ENCODE data around the gene ANKS4B.
"Not testable (repeated sequence)": the region's sequence is repeated elsewhere in the genome, so short reads cannot be mapped to it uniquely, and the experiment has no call there.

The ANKS4B gene

DNA sequence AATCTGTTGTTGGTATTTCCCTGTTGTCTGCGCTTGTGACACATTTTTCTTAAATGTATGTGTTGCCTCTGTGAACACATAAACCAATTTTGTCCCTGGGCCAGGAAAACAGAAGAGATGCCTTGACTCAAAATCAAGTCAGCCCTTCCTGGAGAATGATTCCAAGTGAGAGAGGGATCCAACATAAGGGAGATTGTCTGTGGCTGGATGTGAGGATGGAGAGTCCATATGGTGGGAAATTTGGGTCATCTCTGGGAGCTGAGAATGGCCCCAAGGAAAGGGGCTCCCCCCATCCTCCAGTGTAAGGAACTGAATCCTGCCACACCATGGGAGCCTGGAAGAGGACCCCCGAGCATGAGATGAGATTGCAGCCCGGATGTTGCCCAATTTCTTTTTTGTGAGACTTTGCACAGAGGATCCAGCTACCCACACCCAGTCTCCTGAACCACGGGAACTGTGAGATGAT lies 31.1 kb downstream of the ANKS4B start:
- DNase-seq: no peak

GRCh38 chr16:21265104-21265837 lies 31.8 kb downstream of the ANKS4B start:
- DNase-seq: no peak

DNA sequence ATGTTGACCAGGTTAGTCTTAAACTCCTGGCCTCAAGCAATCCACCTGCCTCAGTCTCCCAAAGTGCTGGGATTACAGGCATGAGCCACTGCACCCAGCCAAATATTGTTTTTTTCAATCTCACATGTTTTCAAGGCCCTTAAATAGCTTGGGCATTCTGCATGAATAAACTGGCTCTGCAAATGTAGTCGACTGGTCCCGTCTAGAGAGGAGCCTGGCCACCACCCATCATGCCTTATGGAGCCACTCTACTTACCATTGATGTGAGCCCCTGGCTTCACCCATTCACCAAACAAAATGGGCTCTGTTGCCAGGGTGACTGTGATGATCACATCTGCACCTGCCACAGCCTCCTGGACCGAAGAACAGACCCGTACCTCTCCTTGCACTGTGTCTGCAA lies 33.8 kb downstream of the ANKS4B start:
- no peak for DNase-seq

DNA sequence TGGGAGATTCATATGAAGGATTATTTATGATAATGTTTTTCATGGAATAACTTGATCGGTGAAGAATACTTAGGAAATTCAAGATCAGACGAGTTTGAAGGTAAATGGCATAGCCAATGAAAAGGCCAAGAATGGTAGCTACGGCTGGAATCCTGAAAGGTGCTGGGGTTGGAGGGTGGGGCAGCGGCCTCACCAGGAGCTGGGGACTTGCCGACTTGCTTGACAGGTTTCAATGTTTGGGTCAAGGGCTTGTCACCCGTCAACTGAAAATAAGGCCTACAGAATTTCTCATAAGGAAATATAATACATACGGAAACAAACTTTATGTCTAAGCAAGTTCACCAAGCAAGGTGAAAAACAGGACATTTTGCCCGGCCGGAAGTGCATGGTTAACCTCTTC lies 34.7 kb downstream of the ANKS4B start:
- no peak for DNase-seq

DNA sequence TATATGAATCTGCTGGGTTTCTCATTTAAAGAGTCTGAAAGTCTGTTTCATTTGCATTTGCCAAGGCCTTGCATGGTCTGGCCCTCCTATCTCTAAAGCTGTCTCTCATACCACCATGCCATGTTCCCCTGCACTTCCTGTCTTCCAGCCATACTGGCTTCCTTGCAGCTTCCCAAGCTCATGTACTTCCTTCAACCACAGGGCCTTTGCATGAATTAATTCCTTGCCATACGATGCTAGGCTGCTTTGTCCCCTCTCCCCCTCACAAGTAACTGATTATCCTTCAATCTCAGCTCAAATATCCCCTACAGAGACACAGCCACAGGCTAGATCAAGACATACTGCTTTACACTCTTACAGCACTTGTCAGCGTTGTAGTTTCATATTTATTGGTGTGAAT lies 38.8 kb downstream of the ANKS4B start:
- no peak for DNase-seq

DNA sequence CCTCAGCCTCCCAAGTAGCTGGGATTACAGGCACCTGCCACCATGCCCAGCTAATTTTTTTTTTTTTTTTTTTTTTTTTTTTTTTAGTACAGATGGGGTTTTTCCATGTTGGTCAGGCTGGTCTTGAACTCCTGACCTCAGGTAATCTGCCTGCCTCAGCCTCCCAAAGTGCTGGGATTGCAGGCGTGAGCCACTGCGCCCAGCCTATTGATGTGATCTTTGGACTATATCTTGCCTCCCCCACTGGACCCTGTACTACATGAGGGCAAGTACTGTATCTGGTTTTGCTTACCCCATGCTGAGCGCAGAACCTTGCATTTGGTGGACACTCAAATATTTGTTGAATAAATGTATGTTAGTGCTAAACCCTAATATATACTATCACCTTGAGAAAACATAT lies 39.3 kb downstream of the ANKS4B start:
- not testable (repeated sequence) for DNase-seq

DNA sequence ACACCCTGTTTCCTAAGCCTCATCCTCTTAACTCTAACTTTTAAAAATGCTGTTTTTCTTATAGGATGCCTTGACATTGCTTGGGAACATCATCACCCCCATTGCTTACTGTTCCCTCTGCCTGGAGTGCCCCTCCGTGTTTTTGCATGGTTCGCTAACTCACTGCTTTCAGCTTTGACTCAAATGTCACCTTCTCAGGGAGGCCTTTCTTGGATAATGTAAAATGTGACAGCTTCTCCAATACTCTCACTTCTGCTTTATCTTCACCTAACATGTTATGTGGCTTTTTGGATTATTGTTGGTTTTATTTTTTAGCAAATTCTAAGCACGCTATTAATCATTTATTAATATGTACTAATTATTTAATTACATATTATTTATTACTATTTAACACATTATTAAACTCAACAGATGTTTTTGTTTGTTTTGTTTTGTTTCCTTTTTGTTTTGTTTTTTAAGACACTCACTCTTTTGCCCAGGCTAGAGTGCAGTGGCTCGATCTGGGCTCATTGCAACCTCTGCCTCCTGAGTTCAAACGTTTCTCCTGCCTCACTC lies 40.8 kb downstream of the ANKS4B start:
- no peak for DNase-seq

DNA sequence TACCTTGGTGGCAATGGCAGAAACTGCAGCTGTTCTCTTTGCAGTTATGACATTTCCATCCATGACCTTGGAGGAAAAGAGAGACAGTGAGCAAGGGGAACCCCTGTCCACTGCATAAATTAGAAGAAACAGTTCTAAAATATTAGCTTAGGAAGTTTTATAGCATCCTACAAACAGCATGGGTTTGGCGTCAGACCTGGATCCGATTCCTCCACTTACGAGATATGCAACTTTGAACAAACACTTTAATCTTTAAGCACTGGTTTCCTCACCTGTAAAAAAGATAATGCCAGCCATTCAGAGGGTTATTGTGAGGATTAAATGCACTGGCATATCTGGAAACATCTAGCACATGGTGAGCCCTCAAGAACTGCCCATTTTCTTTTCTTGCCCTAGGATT lies 42.0 kb downstream of the ANKS4B start:
- no peak for DNase-seq

DNA sequence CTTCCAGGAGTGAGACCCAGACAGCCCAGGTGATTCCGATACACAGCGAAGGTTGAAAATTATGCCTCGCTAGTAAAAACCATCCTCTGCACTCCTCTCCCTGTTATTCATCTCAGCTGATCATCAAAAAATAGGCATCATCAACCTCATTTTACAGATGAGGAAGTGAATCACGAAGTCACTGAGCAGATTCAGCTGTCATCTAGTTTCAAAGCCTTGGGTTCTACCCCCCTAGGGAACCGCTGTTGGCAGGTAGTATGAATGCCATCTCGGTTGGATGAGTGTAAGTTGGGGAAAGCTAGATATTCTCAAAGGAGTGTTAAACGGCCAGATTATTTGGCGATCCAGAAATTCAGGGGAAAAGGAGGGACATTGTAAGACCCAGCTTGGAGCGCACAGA lies 42.6 kb downstream of the ANKS4B start:
- DNase-seq: no peak

DNA sequence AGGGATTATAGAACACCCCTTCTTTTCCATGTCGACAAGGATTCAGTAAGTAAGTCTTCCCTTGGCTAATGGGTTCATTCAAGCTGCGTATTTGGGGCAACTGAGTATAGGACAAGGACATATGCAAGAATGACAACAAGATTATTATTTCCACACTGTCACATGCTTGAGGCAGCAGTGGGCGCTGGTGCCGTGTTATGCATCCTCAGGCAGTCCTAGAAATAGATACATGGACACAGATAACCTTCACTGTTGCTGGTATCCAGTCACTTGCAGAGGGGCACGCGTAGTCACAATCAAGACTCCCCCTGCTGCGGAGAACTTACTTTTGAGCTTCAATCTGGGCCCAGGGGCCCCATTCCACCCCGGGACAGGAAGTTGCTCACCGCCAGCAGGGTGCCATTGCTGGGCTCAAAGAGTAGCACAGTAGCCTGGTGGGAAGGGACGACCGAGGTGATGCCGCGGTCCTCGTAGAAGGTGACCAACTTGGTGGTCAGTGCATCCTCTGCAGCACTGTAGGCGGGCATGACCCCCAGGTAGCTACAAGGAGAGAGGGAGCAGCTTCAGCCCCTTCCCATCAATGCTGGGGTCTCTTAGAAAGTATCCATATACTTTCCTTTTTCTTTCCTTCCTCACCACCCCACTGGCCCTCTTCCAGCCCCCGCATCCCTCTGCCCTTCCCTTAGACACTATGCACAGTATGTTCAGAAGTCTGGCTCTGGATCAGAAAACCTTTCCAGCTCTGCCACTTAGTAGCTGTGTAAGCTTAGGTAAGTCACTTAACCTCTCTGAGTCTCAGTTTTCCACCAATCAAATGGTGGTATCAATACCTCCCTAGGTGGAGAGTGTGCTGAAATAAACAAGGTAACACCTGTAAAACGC lies 43.8 kb downstream of the ANKS4B start:
- DNase-seq: no peak

DNA sequence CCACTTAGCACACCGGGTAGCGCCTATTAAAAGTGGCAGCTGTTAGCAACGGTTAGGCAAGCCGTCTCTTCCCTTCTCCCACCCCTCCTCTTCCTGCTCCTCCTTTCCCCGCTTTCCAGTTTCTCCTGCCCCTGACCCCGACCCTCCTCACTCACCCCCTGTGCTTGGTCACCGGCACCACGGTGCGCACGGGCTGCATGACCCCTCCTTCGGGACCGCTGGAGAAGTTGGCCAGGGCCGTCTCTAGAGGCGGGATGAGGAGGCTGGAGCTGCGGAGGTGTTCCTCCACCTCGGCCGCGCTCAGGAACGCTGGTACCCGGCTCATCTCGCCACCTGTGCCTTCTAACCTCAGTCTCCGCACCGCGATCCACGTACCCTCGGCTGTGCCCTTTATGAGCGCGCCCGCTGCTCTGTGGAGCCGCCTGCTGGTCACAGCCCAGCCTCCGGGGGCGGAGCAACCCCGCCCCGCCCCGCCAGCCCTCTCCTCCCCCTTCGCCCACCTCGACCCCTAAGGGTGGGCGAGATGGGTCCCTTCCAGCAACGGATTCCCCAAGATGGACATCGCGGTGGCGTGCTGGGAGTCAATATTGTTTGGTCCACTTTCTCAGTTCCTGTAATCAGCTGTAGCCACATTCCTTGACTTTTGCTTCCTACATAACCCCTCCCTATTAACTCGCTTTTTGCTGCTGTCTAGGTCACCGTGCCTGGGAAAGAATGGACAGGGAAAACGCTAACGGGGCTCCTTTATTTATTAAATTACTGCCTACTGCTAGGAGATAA lies 44.6 kb downstream of the ANKS4B start, which contains the start of gene CRYM:
CRYM (minus strand) TSS at position 364 of the 780 bp plus-strand sequence; CDS start at position 325, 39 bp downstream.
- peak; percentile 86 for DNase-seq

GRCh38 chr16:21279501-21279900 lies 46.0 kb downstream of the ANKS4B start:
- no peak for DNase-seq

GRCh38 chr16:21281698-21282389 lies 48.3 kb downstream of the ANKS4B start:
- no peak for DNase-seq

DNA sequence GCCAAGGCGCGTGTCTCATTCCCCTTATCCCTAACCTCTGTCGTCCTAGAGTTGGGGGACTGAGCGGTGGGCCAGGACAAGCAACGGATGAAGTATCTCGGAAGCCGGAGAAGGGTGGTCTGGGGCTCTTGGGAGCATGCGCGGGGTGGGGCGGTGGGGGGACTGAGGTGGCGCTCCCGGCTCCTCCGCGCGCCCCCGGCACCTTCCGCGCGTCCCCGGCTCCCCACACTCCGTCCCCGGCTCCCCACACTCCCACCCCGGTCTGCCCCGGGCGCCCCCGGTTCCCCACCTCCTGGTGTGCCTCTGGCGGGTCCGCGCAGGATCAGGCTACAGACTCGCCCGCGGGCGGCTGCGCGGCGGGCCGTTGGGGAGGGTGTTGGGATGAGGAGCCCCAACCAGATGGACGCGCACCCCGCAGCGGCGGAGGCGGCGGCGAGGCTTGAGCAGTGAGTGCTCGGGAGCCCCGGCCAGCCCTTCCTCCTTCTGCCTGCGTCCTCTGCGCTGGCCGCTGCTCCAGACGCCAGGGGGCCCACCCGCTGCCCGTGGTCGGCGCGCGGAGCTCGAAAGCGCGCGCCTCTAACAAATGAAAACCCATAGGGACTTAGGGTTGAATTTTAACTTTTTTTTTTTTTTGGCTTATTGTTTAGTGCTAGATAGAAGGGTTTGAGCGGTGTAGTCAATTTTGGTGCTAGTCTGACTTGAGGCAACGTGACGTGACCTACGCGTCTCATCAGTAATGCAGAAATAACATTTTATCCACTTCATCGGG lies 50.2 kb downstream of the ANKS4B start:
- DNase-seq: peak; percentile 10

DNA sequence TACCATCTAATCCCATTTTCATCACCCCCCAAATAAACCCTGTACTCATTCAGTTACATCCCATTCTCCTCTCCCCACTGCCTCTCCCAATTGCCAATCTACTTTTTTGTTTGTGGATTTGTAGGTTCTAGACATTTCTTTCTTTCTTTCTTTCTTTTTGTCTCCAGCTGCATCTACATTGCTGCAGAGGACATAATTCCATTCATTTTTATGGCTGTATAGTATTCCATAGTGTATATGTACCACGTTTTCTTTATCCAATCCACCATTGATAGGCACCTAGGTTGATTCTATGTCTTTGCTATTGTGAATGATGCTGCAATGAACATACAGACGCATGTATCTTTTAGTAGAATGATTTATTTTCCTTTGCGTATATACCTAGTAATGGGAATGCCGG lies 50.9 kb downstream of the ANKS4B start:
- no peak for DNase-seq

- DNase-seq: no peak
Observed at GRCh38 chr16:21285314-21285713, 51.8 kb downstream of the ANKS4B start.

GRCh38 chr16:21289789-21290188 lies 56.3 kb downstream of the ANKS4B start:
- DNase-seq: not testable (repeated sequence)

DNA sequence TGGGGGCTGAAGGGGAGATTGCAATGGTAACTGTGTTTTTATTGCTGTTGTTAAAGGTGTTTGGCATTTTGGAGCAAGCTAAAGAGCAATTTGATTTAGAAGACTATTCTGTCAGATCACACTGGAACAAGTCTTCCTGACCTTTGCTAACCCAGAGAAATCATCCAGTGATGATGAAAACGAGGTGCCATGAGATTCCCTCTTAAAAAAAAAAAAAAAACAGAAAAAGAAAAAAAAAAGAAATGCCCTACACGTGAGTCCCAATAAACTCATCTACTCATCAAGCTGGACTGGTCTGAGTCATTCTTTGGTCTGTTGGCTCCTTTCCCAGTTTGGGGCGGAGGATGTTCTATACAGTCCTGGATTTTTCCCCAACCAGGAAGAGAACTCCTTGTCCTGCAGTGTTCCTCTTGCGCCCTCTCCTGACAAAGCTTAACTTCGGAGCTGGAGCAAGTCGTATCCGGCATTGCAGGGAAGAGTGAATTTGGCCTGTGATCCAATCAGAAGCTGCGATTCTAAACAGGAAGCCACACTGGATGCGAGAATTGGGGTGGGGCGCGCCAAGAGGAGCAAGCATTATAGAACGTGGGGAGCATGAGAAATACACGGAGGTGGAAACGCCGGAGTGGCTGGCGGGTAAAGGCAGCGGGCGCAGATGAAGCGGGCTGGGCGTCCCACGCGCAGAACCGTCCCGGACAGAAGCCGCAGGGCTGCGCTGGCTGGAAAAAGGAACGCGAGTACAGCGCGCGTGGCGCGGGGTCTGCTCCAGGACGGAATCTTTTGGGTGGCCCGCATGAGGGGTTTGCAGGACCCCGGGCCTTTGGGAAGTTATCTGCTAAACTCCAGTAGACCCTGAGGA lies 67.0 kb downstream of the ANKS4B start:
- peak; percentile 97 for DNase-seq

- peak; percentile 86 for DNase-seq
Observed at GRCh38 chr16:21301168-21301894, 67.8 kb downstream of the ANKS4B start.

DNA sequence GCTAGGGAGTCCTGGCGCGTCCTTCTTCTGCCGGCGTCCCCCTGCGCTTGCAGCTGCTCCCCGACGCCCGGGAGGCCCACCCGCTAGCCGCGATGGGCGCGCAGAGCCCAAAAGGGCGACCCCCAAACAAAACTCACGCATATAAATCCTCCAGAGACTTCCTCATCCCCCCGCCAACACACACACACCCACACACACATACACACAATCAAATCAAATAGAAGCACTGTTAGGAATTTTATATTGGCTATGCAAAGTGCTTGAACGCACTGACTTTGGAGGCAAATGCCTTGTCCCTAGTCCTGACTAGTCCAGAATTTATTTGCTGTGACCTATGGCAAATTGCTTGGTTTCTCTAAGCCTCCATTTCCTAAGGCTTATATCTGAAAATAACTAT lies 68.4 kb downstream of the ANKS4B start:
- no peak for DNase-seq
